Endodermal cell (in vitro differentiated cells): ENCODE measurements around the gene PLCL2. TPM values are rescaled to one million over a fixed set of nuclear protein-coding genes. Genes with fewer than 3 reads are reported as not detected.

ENCODE experiments used
- DNase-seq: peaks from one replicate; pipeline ENCODE4 v3.0.0-alpha.2; 2017
- H3K27ac ChIP-seq: 2 replicates; pipeline ENCODE4 v1.5.1; 2013; ENCODE audit warnings: mild to moderate bottlenecking, low read depth, low read length, moderate library complexity
- H3K27me3 ChIP-seq: 2 replicates; pipeline ENCODE4 v1.6.1; 2013; ENCODE audit warnings: mild to moderate bottlenecking, low read length, moderate library complexity; ENCODE audit not compliant: insufficient read depth, control insufficient read depth, poor library complexity, severe bottlenecking
- H3K36me3 ChIP-seq: 2 replicates; pipeline ENCODE4 v1.7.0; 2013; ENCODE audit warnings: mild to moderate bottlenecking, low read length, moderate library complexity; ENCODE audit not compliant: control insufficient read depth, insufficient read depth
- H3K4me1 ChIP-seq: one replicate; pipeline ENCODE4 v1.7.0; 2013; ENCODE audit warnings: low read length; ENCODE audit not compliant: control insufficient read depth, insufficient read depth
- H3K4me3 ChIP-seq: 2 replicates; pipeline ENCODE4 v1.5.1; 2013; ENCODE audit warnings: mild to moderate bottlenecking, low read length, moderate library complexity
- H3K9ac ChIP-seq: 2 replicates; pipeline ENCODE4 v1.6.1; 2013; ENCODE audit warnings: mild to moderate bottlenecking, low read length, moderate library complexity; ENCODE audit not compliant: poor library complexity, severe bottlenecking; ENCODE audit errors: extremely low read depth
- H3K9me3 ChIP-seq: 2 replicates; pipeline ENCODE4 v1.6.1; 2013; ENCODE audit warnings: mild to moderate bottlenecking, low read length, moderate library complexity; ENCODE audit not compliant: control insufficient read depth
- H3K27ac Mint-ChIP-seq: 2 replicates; pipeline ENCODE4 v1.8.0; 2020; ENCODE audit warnings: mixed read lengths
- H3K27me3 Mint-ChIP-seq: 2 replicates; pipeline ENCODE4 v1.8.0; 2021; ENCODE audit warnings: mild to moderate bottlenecking, mixed read lengths; ENCODE audit not compliant: insufficient read depth
- H3K36me3 Mint-ChIP-seq: 2 replicates; pipeline ENCODE4 v1.8.0; 2020; ENCODE audit warnings: low read depth, mixed read lengths
- H3K4me1 Mint-ChIP-seq: 2 replicates; pipeline ENCODE4 v1.8.0; 2020; ENCODE audit warnings: mixed read lengths
- H3K4me3 Mint-ChIP-seq: 2 replicates; pipeline ENCODE4 v1.8.0; 2020; ENCODE audit warnings: mild to moderate bottlenecking, moderate library complexity, mixed read lengths
- H3K9me3 Mint-ChIP-seq: 2 replicates; pipeline ENCODE4 v1.8.0; 2020; ENCODE audit warnings: mild to moderate bottlenecking, mixed read lengths
- WGBS, 2 experiments: methylation state at CpG; one replicate each; pipeline versions ENCODE4 v1.1.5 to v1.1.7; 2013; ENCODE audit warnings: missing lambda C conversion rate in 2 of 2, mixed read lengths in 1 of 2; ENCODE audit not compliant: insufficient coverage in 1 of 2, insufficient read length in 1 of 2; 5-methylcytosine and 5-hydroxymethylcytosine counted together
- total RNA-seq, 2 donors: library from RNA; stranded (reverse); fragmentation: NEBNext Ultra II Directional in 1 of 2; extraction: Animal tissue kit (Norgen Biotek cat#: 25700) in 1 of 2; gene quantifications; 2 replicates in 1 of 2; 3 replicates in 1 of 2; pipeline ENCODE4 v1.2.1, GENCODE V29; 2021
- TF ChIP-seq, protein P1 (sequence below): fragments of 200-600 bp; sonication (generic); conservative IDR thresholded peaks from 2 replicates; pipeline ENCODE4 v1.5.0; 2021; ENCODE audit warnings: antibody characterized with exemption, mild to moderate bottlenecking

Gene PLCL2
- total RNA-seq, 2 donors from 2014 or later: 4.2 to 6.9 TPM

DNA sequence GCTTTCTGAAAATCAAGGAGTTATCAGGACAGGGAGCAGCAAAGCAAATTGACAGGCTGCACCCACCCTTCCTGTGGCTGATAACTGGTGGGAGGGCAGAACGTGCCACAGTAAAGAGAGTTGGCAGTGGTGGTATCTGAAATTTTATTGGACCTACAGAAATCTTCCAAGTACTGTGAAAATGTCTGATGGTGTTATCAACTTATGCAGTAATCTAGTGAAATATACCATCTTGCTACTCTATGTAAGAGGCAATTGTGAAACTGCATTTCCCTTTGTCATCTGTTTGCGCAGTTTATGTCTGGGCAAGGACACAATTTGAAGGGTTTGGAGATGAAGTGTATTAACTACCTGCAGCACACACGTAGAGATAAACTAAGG, 1.5 kb downstream of the PLCL2 start:
- WGBS, 2 experiments: 74 to 77% methylated on average over 3 of the region's 3 CpGs
- peak overlapping the region; percentile 72 for H3K4me3 Mint-ChIP-seq
- Histone ChIP-seq H3K9ac (no peak overlapping the region), H3K27me3 (peaks cover 28% of the 10 kb centered on the region), H3K36me3 (no peaks in the 10 kb centered on the region), H3K4me1 (peaks cover 12% of the 10 kb centered on the region), H3K9me3 (no peaks in the 10 kb centered on the region), H3K27ac (no peak overlapping the region), H3K4me3 (peak overlapping the region; percentile 82)
- H3K27me3 Mint-ChIP-seq: peaks cover 51% of the 10 kb centered on the region
- H3K4me1 Mint-ChIP-seq: peaks cover 29% of the 10 kb centered on the region
- no peak for DNase-seq
- TF ChIP-seq, protein P1, sequence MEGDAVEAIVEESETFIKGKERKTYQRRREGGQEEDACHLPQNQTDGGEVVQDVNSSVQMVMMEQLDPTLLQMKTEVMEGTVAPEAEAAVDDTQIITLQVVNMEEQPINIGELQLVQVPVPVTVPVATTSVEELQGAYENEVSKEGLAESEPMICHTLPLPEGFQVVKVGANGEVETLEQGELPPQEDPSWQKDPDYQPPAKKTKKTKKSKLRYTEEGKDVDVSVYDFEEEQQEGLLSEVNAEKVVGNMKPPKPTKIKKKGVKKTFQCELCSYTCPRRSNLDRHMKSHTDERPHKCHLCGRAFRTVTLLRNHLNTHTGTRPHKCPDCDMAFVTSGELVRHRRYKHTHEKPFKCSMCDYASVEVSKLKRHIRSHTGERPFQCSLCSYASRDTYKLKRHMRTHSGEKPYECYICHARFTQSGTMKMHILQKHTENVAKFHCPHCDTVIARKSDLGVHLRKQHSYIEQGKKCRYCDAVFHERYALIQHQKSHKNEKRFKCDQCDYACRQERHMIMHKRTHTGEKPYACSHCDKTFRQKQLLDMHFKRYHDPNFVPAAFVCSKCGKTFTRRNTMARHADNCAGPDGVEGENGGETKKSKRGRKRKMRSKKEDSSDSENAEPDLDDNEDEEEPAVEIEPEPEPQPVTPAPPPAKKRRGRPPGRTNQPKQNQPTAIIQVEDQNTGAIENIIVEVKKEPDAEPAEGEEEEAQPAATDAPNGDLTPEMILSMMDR: no peak
- no peaks in the 10 kb centered on the region for H3K36me3 Mint-ChIP-seq
- H3K27ac Mint-ChIP-seq: no peak overlapping the region
- no peaks in the 10 kb centered on the region for H3K9me3 Mint-ChIP-seq

DNA sequence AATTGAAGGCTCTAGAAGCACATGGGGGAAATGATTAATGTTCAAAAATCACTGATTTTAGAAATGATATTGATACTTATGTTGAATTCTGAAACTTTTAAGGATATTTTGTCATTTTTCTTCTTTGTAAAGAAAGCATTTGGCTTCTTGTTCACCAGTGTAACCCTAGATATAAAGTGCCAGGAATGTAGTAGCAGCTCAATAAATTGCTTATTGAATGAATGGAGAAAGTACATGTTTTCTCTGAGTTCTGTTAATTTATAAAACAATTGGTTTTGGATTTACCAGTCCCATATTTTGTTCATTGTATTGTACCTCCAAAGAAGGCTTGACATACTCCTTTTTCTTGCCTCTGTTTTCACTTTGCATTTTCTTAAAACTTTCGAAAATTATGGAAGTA, 2.4 kb downstream of the PLCL2 start:
- H3K4me3 Mint-ChIP-seq: no peak overlapping the region

DNA sequence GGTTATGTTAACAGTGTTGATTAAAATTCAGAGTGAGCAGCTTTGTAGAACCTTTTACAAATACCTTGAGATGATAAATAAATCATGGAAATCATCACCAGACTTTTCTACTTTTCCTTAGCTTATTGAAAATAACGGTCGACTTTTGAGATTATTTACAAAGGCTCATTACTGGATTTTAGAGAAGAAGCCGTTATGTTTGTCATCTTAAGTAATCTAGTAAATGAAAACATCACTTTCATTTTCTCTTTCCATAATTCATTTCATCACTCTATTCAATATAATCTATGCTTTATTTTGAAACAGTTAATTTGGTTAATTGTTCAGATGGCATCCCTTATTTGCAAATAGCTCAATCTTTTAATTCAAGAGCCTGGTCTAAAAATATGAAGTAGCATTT, 3.6 kb downstream of the PLCL2 start:
- H3K27ac ChIP-seq: no peak overlapping the region
- H3K27me3 ChIP-seq: peaks cover 17% of the 10 kb centered on the region
- Mint-ChIP-seq H3K4me1 (peaks cover 33% of the 10 kb centered on the region), H3K36me3 (no peaks in the 10 kb centered on the region), H3K27ac (no peak overlapping the region), H3K9me3 (no peaks in the 10 kb centered on the region), H3K4me3 (no peak overlapping the region), H3K27me3 (peaks cover 32% of the 10 kb centered on the region)
- no peak overlapping the region for H3K4me3 ChIP-seq
- H3K4me1 ChIP-seq: peaks cover 12% of the 10 kb centered on the region
- no peaks in the 10 kb centered on the region for H3K9me3 ChIP-seq
- no peak for DNase-seq
- no peak overlapping the region for H3K9ac ChIP-seq
- TF ChIP-seq, protein P1: no peak
- no peaks in the 10 kb centered on the region for H3K36me3 ChIP-seq
- 95 to 100% methylated on average over 2 of the region's 3 CpGs for WGBS, 2 experiments

More for the DNA sequence above, 2.4 kb downstream of the PLCL2 start:
- H3K9me3 Mint-ChIP-seq: no peaks in the 10 kb centered on the region
- peaks cover 12% of the 10 kb centered on the region for H3K4me1 ChIP-seq
- peaks cover 42% of the 10 kb centered on the region for H3K27me3 Mint-ChIP-seq
- WGBS, 2 experiments: 85% methylated on average over 1 of the region's 1 CpG; no CpG with 5 or more reads in 1 of the 2 experiments
- no peak overlapping the region for H3K27ac ChIP-seq
- H3K9ac ChIP-seq: no peak overlapping the region
- H3K4me3 ChIP-seq: no peak overlapping the region
- no peak overlapping the region for H3K27ac Mint-ChIP-seq
- DNase-seq: no peak
- H3K36me3 Mint-ChIP-seq: no peaks in the 10 kb centered on the region
- peaks cover 23% of the 10 kb centered on the region for H3K27me3 ChIP-seq
- peaks cover 33% of the 10 kb centered on the region for H3K4me1 Mint-ChIP-seq
- no peaks in the 10 kb centered on the region for H3K9me3 ChIP-seq
- TF ChIP-seq, protein P1: no peak
- no peaks in the 10 kb centered on the region for H3K36me3 ChIP-seq
